Vagina (tissue), 2 donors: Measurements from ENCODE around the gene HIBCH. TPM values are rescaled to one million over a fixed set of nuclear protein-coding genes. Genes with fewer than 3 reads are reported as not detected.

ENCODE experiments used
- DNase-seq, 2 donors: peaks; one replicate each; pipeline ENCODE4 v3.0.0-alpha.2; 2017; ENCODE audit errors: extremely low spot score in 2 of 2
- H3K27ac ChIP-seq: fragments of 200-600 bp; sonication (generic); one replicate; pipeline ENCODE4 v1.5.1; 2019
- H3K27me3 ChIP-seq: fragments of 200-600 bp; sonication (generic); one replicate; pipeline ENCODE4 v1.5.1; 2019
- H3K36me3 ChIP-seq, 2 donors: fragments of 200-600 bp; sonication (generic); one replicate each; pipeline ENCODE4 v1.5.1; 2017 to 2019
- H3K4me1 ChIP-seq: fragments of 200-600 bp; sonication (generic); one replicate; pipeline ENCODE4 v1.5.1; 2019
- H3K4me3 ChIP-seq, 2 donors: fragments of 200-600 bp; sonication (generic); 1 replicate in 1 of 2; 2 replicates in 1 of 2; pipeline ENCODE4 v1.5.1; 2016 to 2019
- H3K9me3 ChIP-seq: fragments of 200-600 bp; sonication (generic); one replicate; pipeline ENCODE4 v1.5.1; 2019
- POLR2A ChIP-seq, 2 donors: fragments of 450-650 bp; IDR thresholded peaks; one replicate each; pipeline ENCODE4 v1.6.1; 2017; ENCODE audit warnings: antibody characterized with exemption in 2 of 2, mild to moderate bottlenecking in 2 of 2, moderate library complexity in 2 of 2
- POLR2AphosphoS5 ChIP-seq, 2 donors: sonication (generic); formaldehyde crosslinking; IDR thresholded peaks; one replicate each; pipeline ENCODE4 v1.9.0; 2017; ENCODE audit warnings: antibody characterized with exemption in 2 of 2, mild to moderate bottlenecking in 2 of 2, low read depth in 1 of 2; ENCODE audit not compliant: insufficient read depth in 1 of 2
- intact Hi-C: fragments of 100-400 bp; cut with DNase I; formaldehyde crosslinking; loops from one replicate; pipeline ENCODE4 v1.15.1; 2023
- total RNA-seq: library from RNA; depleted of rRNA; stranded (reverse); fragments of >200 nt; gene quantifications from one replicate; pipeline ENCODE4 v1.2.3, GENCODE V29; 2016
- TF ChIP-seq, protein P1 (sequence below), 3 experiments: fragments of 450-650 bp in 2 of 3; fragments of 200-600 bp in 1 of 3; sonication (generic) in 1 of 3; IDR thresholded peaks; one replicate each; pipeline ENCODE4 v1.5.1; 2017 to 2019; ENCODE audit warnings: antibody characterized with exemption in 3 of 3, mild to moderate bottlenecking in 2 of 3, moderate library complexity in 2 of 3

HIBCH gene
- total RNA-seq, 1 donor from 2014 or later = 25.0 TPM

GRCh38 chr2:190311893-190312634, 7.6 kb downstream of the HIBCH start:
- peaks cover 0 to 5% of the 10 kb centered on the region in 2 donors for H3K36me3 ChIP-seq
- DNase-seq = no peak
- no peaks in the 10 kb centered on the region for H3K9me3 ChIP-seq
- H3K4me1 ChIP-seq = peaks cover 43% of the 10 kb centered on the region
- H3K27ac ChIP-seq = no peak overlapping the region
- TF ChIP-seq, protein P1, sequence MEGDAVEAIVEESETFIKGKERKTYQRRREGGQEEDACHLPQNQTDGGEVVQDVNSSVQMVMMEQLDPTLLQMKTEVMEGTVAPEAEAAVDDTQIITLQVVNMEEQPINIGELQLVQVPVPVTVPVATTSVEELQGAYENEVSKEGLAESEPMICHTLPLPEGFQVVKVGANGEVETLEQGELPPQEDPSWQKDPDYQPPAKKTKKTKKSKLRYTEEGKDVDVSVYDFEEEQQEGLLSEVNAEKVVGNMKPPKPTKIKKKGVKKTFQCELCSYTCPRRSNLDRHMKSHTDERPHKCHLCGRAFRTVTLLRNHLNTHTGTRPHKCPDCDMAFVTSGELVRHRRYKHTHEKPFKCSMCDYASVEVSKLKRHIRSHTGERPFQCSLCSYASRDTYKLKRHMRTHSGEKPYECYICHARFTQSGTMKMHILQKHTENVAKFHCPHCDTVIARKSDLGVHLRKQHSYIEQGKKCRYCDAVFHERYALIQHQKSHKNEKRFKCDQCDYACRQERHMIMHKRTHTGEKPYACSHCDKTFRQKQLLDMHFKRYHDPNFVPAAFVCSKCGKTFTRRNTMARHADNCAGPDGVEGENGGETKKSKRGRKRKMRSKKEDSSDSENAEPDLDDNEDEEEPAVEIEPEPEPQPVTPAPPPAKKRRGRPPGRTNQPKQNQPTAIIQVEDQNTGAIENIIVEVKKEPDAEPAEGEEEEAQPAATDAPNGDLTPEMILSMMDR (IDR thresholded peaks at IDR 0.05) = no peak
- TF ChIP-seq POLR2A (IDR thresholded peaks at IDR 0.05) = no peak
- TF ChIP-seq POLR2AphosphoS5 (IDR thresholded peaks at IDR 0.05; ENCODE audit: insufficient read depth in 1 of 2, low read depth in 1 of 2) = no peak
- H3K4me3 ChIP-seq = no peak overlapping the region
- intact Hi-C loops = no loop called here
- H3K27me3 ChIP-seq = no peaks in the 10 kb centered on the region

DNA sequence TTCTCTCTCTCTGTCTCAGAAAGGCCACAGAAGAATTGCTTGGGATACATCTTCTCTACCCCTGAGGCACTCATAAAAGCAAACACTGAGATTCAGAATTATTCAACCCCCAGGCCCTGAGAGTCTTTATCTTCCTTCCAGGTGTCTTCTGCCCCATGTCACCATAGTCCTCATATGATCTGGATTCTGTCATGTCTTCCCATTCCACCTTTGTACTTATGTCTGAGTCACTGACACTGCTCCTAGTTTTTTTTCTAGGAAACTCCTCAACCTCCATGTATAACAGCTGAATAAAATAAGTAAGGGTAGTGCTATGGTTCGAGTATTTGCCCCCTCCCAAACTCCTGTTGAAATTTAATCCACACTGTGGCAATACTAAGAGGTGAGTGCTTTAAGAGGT, 11.6 kb downstream of the HIBCH start:
- Histone ChIP-seq H3K4me3 (no peak overlapping the region), H3K9me3 (no peaks in the 10 kb centered on the region), H3K4me1 (peaks cover 25% of the 10 kb centered on the region), H3K27ac (no peak overlapping the region), H3K27me3 (no peaks in the 10 kb centered on the region), H3K36me3 (peaks cover 0 to 5% of the 10 kb centered on the region in 2 donors)
- no peak for TF ChIP-seq POLR2A (IDR thresholded peaks at IDR 0.05)
- TF ChIP-seq, protein P1 (IDR thresholded peaks at IDR 0.05) = no peak
- no peak for TF ChIP-seq POLR2AphosphoS5 (IDR thresholded peaks at IDR 0.05; ENCODE audit: insufficient read depth in 1 of 2, low read depth in 1 of 2)
- intact Hi-C loops = no loop called here
- DNase-seq = no peak

GRCh38 chr2:190304404-190304803, 15.2 kb downstream of the HIBCH start:
- no peaks in the 10 kb centered on the region for H3K27me3 ChIP-seq
- H3K36me3 ChIP-seq = no peaks in the 10 kb centered on the region
- intact Hi-C loops = no loop called here

DNA sequence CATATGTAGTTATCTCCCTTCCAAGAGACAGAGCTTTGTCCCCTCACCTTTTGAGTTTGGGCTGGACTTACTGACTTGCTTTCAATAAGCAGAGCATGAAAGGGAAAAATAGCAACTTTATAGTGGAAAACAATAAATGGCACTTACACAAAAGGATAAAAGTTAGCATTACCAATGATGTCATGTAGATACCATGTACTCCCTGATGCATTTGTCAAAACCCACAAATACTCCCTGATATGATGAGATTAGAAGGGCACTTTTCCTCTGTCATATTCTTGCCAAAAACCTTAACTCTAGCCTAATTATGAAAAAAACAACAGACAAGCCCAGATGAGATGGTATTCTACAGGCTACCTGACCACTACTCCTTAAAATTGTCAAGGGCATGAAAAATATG, 16.0 kb downstream of the HIBCH start:
- no peak overlapping the region for H3K4me3 ChIP-seq
- TF ChIP-seq, protein P1 (IDR thresholded peaks at IDR 0.05) = no peak
- TF ChIP-seq POLR2A (IDR thresholded peaks at IDR 0.05) = no peak
- TF ChIP-seq POLR2AphosphoS5 (IDR thresholded peaks at IDR 0.05; ENCODE audit: insufficient read depth in 1 of 2, low read depth in 1 of 2) = no peak
- H3K27ac ChIP-seq = no peak overlapping the region
- intact Hi-C loops = no loop called here
- H3K4me1 ChIP-seq = peaks cover 16% of the 10 kb centered on the region
- no peaks in the 10 kb centered on the region for H3K36me3 ChIP-seq
- no peaks in the 10 kb centered on the region for H3K9me3 ChIP-seq
- DNase-seq = no peak
- no peaks in the 10 kb centered on the region for H3K27me3 ChIP-seq

More at GRCh38 chr2:190304404-190304803, 15.2 kb downstream of the HIBCH start:
- TF ChIP-seq POLR2A (IDR thresholded peaks at IDR 0.05) (no peak), POLR2AphosphoS5 (IDR thresholded peaks at IDR 0.05; ENCODE audit: insufficient read depth in 1 of 2, low read depth in 1 of 2) (no peak)
- TF ChIP-seq, protein P1 (IDR thresholded peaks at IDR 0.05) = no peak
- no peak for DNase-seq
- H3K4me3 ChIP-seq = no peak overlapping the region
- no peak overlapping the region for H3K27ac ChIP-seq
- H3K4me1 ChIP-seq = peaks cover 16% of the 10 kb centered on the region
- no peaks in the 10 kb centered on the region for H3K9me3 ChIP-seq

- Histone ChIP-seq H3K36me3 (no peaks in the 10 kb centered on the region), H3K4me3 (no peak overlapping the region), H3K9me3 (no peaks in the 10 kb centered on the region), H3K27ac (no peak overlapping the region), H3K4me1 (peaks cover 16% of the 10 kb centered on the region), H3K27me3 (no peaks in the 10 kb centered on the region)
- no peak for DNase-seq
- intact Hi-C loops = no loop called here
- TF ChIP-seq POLR2AphosphoS5 (IDR thresholded peaks at IDR 0.05; ENCODE audit: insufficient read depth in 1 of 2, low read depth in 1 of 2) (no peak), POLR2A (IDR thresholded peaks at IDR 0.05) (no peak)
- TF ChIP-seq, protein P1 (IDR thresholded peaks at IDR 0.05) = no peak
These were observed 17.6 kb downstream of the HIBCH start for GRCh38 chr2:190302052-190302451.
